Occipital lobe (tissue), 2 donors: ENCODE measurements around the gene HEXD. TPM values are rescaled to one million over a fixed set of nuclear protein-coding genes. Genes with fewer than 3 reads are reported as not detected.
"Not testable (repeated sequence)": the region's sequence is repeated elsewhere in the genome, so short reads cannot be mapped to it uniquely, and the experiment has no call there.

Source experiments
- DNase-seq: peaks from one replicate; lab custom pipeline; 2025; lab: John Stamatoyannopoulos, UW
- total RNA-seq: library from RNA; depleted of rRNA; stranded (reverse); fragments of >200 nt; gene quantifications from one replicate; pipeline ENCODE4 v1.2.3, GENCODE V29; 2014

HEXD gene
- total RNA-seq, 1 donor from 2014 or later, result 20.6 TPM

DNA sequence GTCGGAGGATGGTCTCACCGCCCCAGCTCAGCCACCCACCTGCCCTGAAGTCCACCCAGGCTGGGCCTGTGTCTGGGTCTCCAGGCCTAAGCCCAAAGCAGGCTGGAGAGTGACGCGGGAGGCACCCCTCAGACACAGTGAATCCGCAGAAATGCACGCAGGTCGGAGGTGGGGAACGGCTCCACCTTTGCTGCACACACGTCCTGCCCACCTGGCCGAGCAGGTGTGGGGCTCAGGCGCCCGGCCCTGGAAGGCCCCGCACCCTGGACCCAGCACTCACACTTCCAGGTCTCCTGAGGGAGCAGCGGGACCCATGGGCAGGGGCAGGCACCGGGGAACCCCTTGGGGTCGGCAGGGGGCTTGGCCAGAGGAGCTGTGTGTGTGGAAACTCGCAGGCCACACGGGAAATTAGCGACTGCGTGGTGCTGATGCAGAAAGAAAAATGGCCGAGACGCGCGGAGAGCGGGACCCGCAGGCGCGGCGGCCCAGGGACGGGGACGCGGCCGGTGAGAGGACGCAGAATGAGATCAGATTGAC is 21.8 kb downstream of the HEXD start:
- DNase-seq, result no peak

DNA sequence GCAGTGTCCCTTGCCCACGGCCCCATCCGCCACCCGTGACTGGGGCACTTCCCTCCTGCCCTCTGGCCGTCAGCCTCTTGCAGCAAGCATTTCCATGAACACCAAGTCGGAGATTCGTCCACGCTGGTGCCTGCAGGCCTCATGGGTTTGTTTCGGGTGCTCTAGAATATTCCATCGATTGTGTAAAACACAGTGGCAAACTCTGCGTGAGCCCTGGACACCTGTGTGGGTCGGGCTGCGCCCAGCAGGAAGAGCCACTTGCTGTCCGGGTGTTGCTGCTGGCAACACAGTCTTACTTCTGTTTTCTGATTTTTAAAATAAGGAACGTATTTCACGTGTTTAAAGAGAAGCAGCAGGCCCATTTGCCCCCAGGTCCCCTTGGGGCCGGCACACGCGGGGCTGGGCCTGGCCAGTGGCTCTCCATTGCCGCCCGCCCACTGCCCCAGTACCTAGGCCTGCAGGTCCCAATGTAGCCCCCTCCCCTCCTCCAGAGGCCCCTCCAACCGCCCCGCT is 22.4 kb downstream of the HEXD start:
- DNase-seq, result no peak

DNA sequence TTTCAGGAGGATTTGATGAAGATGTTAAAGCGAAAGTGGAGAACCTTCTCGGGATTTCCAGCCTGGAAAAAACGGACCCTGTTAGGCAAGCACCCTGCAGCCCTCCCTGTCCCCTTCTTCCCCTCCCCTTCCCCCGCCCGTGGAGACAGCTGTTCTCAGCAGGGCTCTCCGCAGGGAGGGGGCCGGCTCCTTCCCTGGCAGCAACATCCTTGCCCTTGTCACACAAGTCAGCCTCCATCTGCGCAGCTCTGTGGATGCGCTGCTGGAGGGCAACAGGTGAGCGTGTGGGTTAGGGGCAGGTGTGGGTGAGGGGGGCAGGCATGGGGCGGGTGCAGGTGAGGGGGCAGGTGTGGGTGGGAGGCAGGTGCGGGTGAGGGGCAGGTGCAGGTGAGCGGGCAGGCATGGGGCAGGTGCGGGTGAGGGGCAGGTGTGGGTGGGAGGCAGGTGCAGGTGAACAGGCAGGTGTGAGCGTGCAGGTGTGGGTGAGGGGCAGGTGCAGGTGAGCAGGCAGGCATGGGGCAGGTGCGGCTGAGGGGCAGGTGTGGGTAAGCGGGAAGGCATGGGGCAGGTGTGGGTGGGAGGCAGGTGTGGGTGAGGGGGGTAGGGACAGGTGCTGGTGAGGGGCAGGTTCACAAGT is 23.0 kb downstream of the HEXD start:
- DNase-seq, result no peak

DNA sequence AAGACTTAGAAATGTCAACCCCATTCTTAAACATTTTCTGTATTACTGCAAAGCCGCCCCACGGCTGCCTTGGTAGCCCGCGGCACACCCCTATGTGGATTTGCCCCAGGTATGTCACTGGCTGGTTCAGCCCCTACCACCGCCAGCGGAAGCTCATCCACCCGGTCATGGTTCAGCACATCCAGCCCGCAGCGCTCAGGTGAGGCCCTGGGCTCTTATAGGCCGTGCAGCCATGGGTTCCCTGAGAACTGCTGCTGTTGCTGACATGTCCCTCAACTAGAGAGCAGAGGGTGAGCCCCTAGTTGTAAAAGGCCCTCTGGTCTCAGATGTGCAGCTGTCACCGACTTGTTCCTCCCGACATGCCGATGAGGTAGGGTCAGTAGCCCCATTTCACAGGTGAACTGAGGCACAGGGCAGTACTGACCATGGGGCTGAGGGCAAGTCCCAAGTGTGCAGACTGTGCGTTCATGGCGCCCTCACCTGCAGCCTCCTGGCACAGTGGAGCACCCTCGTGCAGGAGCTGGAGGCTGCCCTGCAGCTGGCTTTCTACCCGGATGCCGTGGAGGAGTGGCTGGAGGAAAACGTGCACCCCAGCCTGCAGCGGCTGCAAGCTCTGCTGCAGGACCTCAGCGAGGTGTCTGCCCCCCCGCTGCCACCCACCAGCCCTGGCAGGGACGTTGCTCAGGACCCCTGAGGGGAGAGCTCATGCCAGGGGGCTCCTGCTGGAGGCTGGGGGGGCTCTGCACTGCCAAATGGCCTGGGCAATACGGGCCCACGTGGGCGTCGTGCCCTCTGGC is 23.7 kb downstream of the HEXD start:
- no peak for DNase-seq

DNA sequence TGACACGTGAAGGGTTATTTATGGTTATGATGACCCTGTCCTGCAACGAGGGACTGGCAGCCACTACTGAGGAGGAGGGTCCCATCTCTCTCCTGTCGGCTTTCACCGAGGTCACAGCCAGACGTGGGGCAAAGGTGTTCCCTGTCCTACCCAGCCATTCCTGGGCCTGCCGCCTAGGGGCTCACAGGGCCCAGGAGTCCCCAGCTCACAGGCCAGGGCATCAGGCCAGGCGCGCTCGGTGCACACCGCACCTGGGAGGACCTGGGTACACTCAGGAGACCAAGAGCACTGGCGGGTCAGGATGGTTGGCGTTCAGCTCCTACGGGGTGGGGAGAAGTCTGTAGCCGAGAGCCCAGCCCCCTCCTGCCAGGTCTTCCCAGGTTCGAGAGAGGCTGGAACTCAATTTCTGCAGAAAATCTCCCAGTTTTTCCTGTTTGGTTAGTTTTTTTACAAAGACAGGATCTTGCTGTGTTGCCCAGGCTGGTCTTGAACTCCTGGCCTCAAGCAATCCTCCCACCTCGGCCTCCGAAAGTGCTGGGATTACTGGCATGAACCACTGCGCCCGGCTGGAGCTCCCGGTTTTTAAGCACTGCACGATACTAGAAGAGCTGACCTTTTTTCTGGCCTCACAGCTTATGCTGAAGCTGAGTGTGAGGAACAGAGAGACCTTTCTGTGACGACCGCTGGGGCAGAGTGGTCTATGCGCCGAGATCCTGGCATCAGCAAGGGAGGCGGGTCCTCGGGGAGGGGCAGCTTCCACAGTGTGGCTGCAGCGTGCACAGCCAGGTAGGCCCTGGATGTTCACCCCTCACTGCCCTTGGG is 24.7 kb downstream of the HEXD start:
- DNase-seq, result no peak

DNA sequence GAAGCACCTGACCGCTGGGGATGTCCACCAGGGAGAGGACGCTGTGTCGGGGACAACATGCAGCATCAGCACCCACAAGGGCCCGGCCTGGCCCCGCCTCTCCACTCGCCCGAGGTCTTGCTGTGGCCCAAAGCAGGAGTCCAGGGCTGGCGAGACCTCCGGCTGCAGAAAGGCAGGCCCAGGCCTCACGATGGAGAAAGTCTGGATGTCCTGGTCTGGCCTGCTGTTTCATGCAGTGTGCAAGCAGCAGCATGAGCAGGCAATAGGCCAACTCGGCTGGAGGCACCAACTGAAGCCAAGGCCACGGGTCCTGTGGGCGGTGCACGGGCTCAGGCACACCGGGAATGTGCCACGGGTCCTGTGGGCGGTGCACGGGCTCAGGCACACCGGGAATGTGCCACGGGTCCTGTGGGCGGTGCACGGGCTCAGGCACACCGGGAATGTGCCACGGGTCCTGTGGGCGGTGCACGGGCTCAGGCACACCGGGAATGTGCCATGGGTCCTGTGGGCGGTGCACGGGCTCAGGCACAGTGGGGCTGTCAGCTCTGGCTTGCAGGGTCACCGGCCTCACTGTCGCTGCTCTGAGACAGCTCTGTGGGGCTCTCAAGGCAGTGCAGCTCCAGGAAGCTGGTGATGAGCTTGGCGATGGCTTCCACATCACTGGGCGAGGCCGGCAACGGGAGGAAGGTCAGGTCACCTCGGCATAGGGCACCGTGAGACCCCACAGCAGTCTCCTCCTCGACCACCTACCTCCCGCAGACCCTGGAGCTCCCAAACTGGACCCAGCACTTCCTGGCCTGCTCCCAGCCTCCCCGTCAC is 25.5 kb downstream of the HEXD start:
- no peak for DNase-seq

DNA sequence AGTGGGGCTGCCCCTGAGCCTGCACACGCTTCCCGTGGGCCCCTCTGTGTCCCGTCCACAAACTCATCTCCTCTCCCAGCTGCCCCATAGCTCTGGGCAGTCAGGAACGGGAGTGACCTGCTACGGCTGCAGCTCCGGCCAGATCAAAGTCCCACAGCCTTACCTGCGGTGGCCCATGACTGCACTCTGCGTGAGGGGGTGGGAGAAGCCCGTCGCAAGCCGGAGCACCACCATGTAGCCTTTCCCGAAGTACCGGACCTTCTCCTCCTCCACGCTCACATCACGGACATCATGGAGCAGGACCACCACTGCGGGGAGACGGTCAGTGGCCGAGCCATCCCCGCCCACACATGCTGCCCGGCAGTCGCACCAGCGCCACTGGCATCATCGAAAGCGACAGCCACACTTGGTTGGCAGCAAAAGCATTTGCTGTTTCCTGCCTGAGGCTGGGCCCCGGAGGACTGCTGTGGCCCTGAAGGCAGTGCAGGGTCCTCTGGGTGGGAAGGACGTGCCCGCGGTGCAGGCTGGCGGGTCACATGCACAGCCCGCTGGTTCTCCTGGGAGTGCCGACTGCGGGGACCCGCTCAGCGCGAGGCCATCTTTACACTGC is 26.2 kb downstream of the HEXD start:
- no peak for DNase-seq

DNA sequence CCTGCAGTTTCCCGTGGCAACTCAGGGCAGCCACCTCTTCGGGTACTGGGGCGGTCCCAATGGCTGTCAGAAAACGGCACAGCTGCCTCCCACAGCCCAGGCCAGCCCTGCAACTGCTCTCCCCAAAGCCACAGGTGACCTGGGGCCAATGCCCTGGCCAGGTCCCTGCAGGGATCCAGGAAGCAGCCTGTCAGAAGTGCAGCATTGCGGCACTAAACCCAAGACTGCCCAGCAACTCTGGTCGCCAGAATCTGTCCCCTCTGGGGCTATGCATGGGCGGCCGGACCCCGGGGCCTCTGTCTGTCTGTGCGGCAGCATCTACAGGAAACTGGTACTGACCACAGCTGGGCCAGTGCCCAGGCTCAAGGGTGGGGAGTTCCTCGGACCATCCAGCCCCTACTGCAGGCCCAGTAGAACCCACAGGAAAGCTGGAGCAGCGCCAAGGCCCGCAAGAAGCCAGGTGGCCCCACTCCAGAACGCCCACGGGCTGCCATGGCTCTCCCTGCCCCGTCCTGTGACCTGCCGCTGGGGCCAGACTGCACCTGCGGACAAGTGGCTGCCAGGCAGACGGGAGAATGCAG is 26.9 kb downstream of the HEXD start:
- no peak for DNase-seq

DNA sequence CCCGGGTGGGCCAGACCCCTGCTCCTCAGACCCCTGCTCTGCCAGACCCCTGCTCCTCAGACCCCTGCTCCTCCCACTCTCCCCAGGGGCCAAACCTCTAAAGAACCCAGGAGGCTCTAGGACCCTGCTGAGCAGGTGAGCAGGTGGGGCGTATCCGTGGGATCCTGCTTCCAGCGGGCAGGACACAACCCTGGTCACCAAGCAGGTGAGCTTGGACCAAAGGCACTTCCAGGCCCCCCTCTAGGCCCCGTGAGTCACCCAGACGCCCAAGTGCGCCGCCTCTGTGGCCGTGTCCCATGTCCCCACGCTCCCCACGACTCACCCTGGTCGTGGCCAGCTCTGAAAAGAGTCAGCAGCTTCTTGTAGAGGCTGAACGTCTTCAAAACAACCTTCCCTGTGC is 27.4 kb downstream of the HEXD start:
- DNase-seq, result no peak

DNA sequence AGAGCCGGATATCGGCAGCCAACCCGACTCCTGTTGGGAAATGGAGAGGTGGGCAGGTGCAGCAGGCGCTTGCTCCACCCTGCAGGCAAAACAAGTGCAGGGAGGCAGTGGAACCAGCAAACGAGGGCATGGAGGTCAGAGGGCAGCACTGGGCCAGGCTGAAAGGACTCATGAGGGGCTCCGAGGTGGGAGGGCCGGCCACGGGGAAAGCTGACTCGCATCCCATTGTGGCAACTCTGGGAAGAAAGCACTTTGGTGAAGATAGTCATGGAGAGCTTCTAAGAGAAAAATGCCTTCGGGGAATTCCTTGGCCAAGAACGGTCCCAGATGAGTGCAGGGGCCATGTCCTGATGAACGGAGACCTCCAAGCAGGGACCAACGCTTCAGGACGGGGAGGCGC is 28.0 kb downstream of the HEXD start:
- DNase-seq, result no peak

DNA sequence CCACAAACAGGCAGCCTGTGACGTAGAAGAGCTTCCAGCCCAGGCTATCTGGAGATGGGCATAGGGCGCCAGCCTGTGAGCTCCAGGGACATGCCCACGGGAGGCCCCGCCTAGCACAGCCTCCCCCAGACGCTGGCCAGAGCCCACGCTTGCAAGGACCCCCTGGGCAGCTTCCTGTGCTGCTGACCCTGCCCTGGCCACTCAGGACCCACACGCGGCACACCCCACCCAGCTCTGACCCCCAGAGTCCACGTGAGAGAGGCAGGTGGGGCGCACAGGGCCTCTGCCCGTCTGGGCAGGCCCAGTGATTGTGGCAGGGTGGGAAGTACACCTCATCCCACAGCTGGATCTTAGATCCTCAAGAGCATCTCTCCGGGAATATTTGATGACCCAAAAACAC is 28.5 kb downstream of the HEXD start:
- no peak for DNase-seq

DNA sequence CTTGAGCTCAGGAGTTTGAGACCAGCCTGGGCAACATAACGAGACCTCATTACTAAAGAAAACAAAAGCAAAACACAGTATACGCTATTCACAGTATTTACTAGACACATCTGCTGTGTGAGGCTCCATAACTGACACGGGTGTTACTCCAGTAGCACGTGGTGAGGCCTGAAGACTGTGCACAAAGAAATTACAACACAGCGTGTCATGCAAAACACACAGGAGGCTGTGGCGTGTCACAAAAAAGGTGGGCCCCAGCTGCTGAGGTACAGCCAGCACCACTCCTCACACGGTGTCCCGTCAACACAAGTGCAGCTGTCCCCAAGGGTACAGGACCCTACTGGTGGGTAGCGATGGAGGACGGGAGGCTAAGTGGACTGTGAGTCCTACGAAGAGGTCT is 29.7 kb downstream of the HEXD start:
- no peak for DNase-seq

DNA sequence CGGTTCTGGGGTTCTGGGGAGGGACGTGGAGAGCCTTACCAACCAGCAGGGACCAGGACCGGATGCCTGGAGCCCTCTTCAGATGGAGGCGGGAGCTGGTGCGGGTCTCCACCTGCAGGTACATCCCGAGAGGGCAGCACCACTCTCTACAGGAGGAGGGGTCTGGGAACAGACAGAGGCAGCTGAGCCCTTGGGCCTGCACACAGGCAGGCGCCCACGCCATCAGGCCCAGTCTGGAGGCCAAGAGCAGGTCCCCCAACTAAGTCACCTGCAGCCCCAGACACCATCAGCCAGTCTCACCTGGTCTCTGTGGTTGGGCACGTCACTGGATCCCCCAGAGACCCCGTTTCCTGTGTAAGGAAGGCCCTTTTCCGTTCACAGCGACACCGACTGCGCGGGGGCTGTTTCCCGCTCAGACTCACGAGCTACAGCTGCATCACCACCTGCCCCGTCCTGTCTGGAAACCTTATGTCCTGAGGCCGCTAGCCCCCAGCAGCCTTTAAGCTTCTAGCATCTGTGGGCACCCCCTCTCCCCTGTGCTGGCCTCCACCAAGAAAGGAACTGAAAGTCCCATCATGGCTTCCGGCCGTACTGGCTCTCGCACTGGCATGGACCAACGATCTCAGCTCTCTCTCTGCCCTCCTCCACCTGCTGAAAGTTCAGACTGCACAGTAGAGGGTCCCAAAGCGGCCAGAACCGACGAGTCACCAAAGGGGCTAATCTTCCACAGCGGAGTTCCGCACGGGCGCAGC is 31.2 kb downstream of the HEXD start:
- no peak for DNase-seq

DNA sequence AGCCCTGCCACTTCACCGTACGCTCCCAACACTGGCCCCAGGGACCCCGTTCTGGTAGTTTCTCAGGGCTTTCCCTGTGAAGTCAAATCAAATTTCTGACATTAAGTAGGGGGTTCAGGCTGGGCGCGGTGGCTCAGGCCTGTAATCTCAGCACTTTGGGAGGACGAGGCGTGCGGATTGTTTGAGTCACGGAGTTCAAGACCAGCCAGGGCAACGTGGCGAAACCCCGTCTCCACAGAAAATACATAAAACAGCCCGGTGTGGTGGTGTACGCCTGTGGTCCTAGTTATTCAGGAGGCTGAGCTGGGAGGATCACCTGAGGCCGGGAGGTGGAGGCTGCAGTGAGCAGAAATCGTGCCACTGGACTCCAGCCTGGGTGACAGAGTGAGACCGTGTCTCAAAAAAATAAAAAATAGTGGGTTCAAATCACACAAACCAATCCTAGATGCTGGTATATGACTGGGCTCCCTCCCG is 31.8 kb downstream of the HEXD start:
- DNase-seq, result no peak

DNA sequence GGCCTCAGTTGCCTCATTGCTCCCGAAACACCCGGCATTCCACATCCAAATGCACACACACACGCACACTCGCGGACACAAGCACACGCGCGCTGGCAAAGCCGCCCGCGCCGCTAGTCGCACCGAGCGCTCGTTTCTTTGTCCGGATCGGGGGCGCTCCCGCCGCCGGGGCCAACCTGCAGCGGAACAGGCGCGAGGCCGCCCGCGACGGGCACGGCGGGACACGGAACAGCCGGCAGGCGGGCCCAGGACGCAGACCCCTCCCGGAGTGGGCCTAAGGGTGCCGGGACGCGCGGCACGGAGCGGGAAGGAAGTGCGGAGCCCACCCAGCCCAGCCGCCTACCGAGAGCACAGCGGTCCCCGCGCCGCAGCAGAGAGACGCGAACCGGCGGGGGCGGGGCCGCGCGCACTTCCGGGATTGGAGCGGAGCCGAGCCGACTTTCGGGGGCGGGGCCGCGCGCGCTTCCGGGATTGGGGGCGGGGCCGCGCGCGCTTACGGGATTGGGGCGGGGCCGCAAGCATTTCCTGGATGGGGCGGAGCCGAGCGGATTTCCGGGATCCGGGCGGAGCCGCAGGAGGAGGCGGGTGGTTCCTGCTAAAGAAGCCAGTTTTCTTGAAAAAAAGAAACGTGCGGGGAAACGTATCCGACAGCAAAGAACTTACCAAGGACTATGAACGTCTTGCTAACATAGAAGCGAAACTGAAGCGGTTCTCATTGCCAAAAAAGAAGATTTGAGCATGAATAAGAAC is 32.4 kb downstream of the HEXD start, which contains the start of gene CYBC1:
Gene CYBC1, minus strand, starts transcription at position 396 of the 750 bp plus-strand sequence. CDS start 1,498 bp downstream, outside the sequence.
- DNase-seq, result peak; percentile 84

DNA sequence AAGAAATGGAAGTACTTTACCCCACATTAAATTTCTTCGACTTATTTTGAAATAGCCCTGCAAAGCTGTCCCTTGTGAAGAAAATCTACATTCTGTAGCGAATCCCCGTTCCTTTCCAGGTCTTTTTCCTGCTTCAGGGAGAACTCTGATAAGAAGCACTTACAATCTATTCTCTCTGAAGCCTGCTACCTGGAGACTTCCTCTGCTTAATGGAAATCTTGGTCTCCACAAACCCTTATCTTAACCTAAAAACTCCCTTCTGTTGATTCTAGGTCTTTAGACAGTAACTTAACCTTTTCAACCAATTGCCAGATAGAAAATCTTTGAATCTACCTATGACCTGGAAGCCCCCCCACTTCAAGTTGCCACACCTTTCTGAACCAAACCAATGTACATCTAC is 34.0 kb downstream of the HEXD start:
- no peak for DNase-seq

DNA sequence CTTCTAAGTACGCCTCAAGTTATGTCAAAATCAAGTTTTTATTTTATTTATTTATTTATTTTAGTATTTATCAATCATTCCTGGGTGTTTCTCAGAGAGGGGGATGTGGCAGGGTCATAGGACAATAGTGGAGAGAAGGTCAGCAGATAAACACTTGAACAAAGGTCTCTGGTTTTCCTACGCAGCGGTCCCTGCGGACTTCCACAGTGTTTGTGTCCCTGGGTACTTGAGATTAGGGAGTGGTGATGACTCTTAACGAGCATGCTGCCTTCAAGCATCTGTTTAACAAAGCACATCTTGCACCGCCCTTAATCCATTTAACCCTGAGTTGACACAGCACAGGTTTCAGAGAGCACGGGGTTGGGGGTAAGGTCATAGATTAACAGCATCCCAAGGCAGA is 35.0 kb downstream of the HEXD start:
- not testable (repeated sequence) for DNase-seq

DNA sequence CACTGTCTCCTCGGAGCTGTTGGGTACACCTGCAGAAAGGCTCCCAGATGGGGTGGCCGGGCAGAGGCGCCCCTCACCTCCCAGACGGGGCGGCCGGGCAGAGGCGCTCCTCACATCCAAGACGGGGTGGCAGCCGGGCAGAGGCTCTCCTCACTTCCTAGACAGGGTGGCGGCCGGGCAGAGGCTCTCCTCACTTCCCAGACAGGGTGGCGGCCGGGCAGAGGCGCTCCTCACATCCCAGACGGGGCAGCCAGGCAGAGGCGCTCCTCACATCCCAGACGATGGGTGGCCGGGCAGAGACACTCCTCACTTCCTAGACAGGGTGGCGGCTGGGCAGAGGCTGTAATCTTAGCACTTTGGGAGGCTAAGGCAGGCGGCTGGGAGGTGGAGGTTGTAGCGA is 35.6 kb downstream of the HEXD start:
- not testable (repeated sequence) for DNase-seq
